ACHN (cell line): Measurements from ENCODE around the gene MAPK4.
"Not testable (repeated sequence)": the region's sequence is repeated elsewhere in the genome, so short reads cannot be mapped to it uniquely, and the experiment has no call there.

ENCODE experiments used
- DNase-seq: peaks from one replicate; pipeline ENCODE4 v3.0.0-alpha.2; 2015
- in situ Hi-C: cut with HindIII; loops from 2 replicates; pipeline ENCODE4 v1.10.0; 2017; ENCODE audit warnings: low sequenced_read_pairs, low pct_ligation_motif_present, low pct_unique_long_range_greater_than_20kb

Gene MAPK4

GRCh38 chr18:50753311-50753710, 193.4 kb downstream of the MAPK4 start:
- DNase-seq = no peak
- in situ Hi-C loops = no loop called here

- in situ Hi-C loops = no loop called here
- DNase-seq = no peak
These were observed 194.4 kb downstream of the MAPK4 start for GRCh38 chr18:50754297-50754696.

GRCh38 chr18:50757358-50757757, 197.5 kb downstream of the MAPK4 start:
- in situ Hi-C loops = no loop called here

GRCh38 chr18:50769463-50769862, 209.6 kb downstream of the MAPK4 start:
- in situ Hi-C loops = no loop called here
- no peak for DNase-seq

More at GRCh38 chr18:50757358-50757757, 197.5 kb downstream of the MAPK4 start:
- no peak for DNase-seq

- no peak for DNase-seq
- in situ Hi-C loops = no loop called here
These were observed 215.3 kb downstream of the MAPK4 start for GRCh38 chr18:50775207-50775606.

GRCh38 chr18:50775726-50776125, 215.8 kb downstream of the MAPK4 start:
- in situ Hi-C loops = no loop called here
- no peak for DNase-seq

- in situ Hi-C loops = no loop called here
- no peak for DNase-seq
These were observed 216.5 kb downstream of the MAPK4 start for GRCh38 chr18:50776383-50776782.

GRCh38 chr18:50779021-50779420, 219.1 kb downstream of the MAPK4 start:
- in situ Hi-C loops, DNase-seq: not testable (repeated sequence)
